AG04450 (cell line): Measurements from ENCODE around the gene PLEKHA5. TPM values are rescaled to one million over a fixed set of nuclear protein-coding genes. Genes with fewer than 3 reads are reported as not detected.
A peak's percentile ranks its signal among the peaks of the same experiment; 100 is the strongest.

ENCODE experiments used
- CTCF ChIA-PET: fragments of 300-600, 350-600 bp; formaldehyde crosslinking; extraction: SDS; loops from one replicate; lab custom pipeline; 2022; ENCODE audit warnings: antibody characterized with exemption, inconsistent platforms; lab: Charles Lee
- POLR2A ChIA-PET: fragments of 350-600 bp; formaldehyde crosslinking; extraction: SDS; loops from one replicate; lab custom pipeline; 2021; ENCODE audit warnings: antibody characterized with exemption, inconsistent platforms; lab: Yijun Ruan, JAX
- DNase-seq: peaks from one replicate; pipeline ENCODE4 v3.0.0-alpha.2; 2011; ENCODE audit warnings: low read depth, low spot score
- H3K27ac ChIP-seq: one replicate; pipeline ENCODE4 v1.5.1; 2012; ENCODE audit warnings: low read depth, low read length, control low read depth
- H3K27me3 ChIP-seq: one replicate; pipeline ENCODE4 v1.6.0; 2012; ENCODE audit warnings: low read length; ENCODE audit not compliant: control insufficient read depth, insufficient read depth
- H3K4me3 ChIP-seq: 2 replicates; pipeline ENCODE4 v1.5.1; 2011; ENCODE audit warnings: mild to moderate bottlenecking, low read depth, low read length, control low read depth
- H3K9me3 ChIP-seq: 2 replicates; pipeline ENCODE4 v1.5.1; 2012; ENCODE audit warnings: low read length; ENCODE audit not compliant: control insufficient read depth, insufficient read depth
- polyA plus RNA-seq: library from polyadenylated mRNA; depleted of rRNA; stranded (reverse); fragments of >200 nt; gene quantifications from 2 replicates; pipeline ENCODE4 v1.2.3, GENCODE V29; 2011
- TF ChIP-seq, protein P1 (sequence below): IDR thresholded peaks from 2 replicates; pipeline ENCODE4 v1.5.1; 2011; ENCODE audit warnings: low read depth, low read length, control low read depth, inconsistent platforms

The PLEKHA5 gene
- polyA plus RNA-seq, 1 experiment: 23.5 TPM

DNA sequence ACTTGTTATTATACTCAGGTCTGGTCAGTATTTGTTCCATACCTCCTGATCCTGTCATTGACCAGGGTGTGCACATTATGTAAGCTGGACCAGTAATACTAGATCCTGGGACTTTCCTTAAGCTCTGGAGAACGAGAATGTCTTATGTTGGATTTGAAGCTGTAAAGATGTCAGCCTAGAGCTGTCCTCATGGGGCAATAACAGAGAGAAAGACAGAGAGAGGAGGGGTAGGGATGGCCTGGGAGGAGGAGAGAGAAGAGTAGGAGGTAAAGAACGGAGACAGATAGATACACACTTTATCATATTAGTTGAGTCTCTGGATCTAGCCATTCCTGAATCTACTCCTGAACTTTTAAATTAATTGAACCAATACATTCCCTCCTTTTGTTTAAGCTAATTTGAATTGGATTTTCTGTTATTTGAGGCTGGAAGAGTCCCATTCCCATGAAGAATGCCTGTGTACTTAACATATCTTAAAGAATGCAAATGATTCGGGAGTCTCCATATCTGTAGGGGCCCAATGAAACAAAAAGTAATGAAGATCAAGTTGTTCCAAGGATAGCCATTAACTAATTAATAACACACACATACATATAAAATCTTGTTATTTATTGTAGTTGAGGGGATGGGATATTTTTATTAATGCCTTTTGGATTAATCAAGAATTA lies 55.9 kb downstream of the PLEKHA5 start:
- no peak for DNase-seq
- Histone ChIP-seq H3K9me3 (no peaks in the 10 kb centered on the region), H3K27ac (no peak overlapping the region), H3K27me3 (no peaks in the 10 kb centered on the region), H3K4me3 (no peak overlapping the region)
- CTCF ChIA-PET: interaction anchor here (0.5 to 2.7 kb wide), 21 partner anchors 10 to 1049 kb away, joined by 3 to 29 read pairs (median 4); no protein-coding TSS in a partner anchor
- TF ChIP-seq, protein P1, sequence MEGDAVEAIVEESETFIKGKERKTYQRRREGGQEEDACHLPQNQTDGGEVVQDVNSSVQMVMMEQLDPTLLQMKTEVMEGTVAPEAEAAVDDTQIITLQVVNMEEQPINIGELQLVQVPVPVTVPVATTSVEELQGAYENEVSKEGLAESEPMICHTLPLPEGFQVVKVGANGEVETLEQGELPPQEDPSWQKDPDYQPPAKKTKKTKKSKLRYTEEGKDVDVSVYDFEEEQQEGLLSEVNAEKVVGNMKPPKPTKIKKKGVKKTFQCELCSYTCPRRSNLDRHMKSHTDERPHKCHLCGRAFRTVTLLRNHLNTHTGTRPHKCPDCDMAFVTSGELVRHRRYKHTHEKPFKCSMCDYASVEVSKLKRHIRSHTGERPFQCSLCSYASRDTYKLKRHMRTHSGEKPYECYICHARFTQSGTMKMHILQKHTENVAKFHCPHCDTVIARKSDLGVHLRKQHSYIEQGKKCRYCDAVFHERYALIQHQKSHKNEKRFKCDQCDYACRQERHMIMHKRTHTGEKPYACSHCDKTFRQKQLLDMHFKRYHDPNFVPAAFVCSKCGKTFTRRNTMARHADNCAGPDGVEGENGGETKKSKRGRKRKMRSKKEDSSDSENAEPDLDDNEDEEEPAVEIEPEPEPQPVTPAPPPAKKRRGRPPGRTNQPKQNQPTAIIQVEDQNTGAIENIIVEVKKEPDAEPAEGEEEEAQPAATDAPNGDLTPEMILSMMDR: no peak
- POLR2A ChIA-PET: no interaction called here

DNA sequence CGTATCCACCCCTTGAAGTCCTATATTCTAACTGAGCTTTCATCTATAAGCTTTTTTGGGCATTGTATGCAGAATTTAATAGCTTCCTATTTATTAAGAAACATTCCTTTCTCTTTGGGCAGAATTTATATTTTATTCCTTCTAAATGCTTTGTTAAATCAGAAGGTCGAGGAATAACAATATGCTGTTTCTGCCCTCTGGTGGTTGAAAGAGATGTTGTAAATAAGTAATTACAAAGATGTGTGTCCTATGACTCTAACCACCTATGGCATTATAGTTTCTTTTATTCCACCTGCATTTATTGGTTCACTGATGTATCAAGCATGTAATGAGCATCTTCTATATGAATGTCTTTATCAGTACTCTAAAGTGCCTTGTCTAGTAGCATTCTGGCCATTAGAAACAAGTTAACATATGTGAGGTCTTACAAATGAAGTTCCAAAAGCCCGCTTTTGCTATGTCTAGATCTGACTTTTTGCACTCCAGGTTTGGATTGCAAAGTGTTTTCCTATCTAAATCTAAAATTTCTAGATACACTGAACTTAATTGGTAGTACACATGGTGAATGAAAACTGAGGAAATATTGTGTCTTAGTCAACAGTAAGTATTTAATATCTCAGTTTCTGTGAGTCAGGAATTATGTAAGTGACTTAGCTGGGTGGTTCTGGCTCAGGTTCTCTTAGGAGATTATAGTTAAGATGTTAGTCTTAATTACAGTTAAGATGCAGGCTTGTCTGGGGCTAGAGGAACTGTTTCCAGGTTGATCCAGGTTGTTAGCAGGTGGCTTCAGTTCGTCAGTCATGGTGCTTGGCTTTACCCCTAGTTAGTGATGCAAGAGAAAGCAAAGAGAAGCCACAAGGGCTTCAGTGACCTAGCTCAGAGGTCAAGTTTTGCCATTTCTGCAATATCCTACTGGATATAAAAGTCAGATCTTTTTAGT lies 57.5 kb downstream of the PLEKHA5 start:
- Histone ChIP-seq H3K9me3 (no peaks in the 10 kb centered on the region), H3K27ac (no peak overlapping the region), H3K27me3 (no peaks in the 10 kb centered on the region), H3K4me3 (no peak overlapping the region)
- ChIA-PET CTCF (interaction anchor here (0.5 to 2.7 kb wide), 74 partner anchors 9 to 1051 kb away, joined by 3 to 29 read pairs (median 4); partner anchors contain the start of gene PIK3C2G), POLR2A (no interaction called here)
- TF ChIP-seq, protein P1: peak; percentile 59
- no peak for DNase-seq

DNA sequence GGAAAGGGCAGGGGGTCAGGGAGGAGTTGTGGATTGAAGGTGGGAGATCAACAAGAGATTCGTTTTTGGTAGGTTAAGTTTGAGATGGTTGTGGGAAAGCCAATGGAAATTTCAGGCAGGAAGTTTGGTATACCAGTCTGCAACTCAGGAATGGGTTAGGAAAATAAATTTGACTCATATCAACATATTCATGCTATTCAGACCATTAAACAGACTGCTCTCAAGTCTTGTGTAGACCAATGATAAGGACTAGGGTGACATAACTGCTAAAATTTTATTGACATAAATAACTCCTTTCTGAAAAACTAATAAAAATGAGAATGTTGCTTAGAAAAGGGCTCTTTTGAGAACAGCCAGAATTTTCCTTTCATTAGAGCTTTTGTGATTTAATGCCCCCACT lies 60.0 kb downstream of the PLEKHA5 start:
- Histone ChIP-seq H3K4me3 (no peak overlapping the region), H3K27ac (no peak overlapping the region), H3K9me3 (no peaks in the 10 kb centered on the region), H3K27me3 (no peaks in the 10 kb centered on the region)
- CTCF ChIA-PET: interaction anchor here (1.4 to 1.9 kb wide), 3 partner anchors 99 to 940 kb away, joined by 5 read pairs; no protein-coding TSS in a partner anchor
- POLR2A ChIA-PET: no interaction called here
- TF ChIP-seq, protein P1: no peak
- no peak for DNase-seq

DNA sequence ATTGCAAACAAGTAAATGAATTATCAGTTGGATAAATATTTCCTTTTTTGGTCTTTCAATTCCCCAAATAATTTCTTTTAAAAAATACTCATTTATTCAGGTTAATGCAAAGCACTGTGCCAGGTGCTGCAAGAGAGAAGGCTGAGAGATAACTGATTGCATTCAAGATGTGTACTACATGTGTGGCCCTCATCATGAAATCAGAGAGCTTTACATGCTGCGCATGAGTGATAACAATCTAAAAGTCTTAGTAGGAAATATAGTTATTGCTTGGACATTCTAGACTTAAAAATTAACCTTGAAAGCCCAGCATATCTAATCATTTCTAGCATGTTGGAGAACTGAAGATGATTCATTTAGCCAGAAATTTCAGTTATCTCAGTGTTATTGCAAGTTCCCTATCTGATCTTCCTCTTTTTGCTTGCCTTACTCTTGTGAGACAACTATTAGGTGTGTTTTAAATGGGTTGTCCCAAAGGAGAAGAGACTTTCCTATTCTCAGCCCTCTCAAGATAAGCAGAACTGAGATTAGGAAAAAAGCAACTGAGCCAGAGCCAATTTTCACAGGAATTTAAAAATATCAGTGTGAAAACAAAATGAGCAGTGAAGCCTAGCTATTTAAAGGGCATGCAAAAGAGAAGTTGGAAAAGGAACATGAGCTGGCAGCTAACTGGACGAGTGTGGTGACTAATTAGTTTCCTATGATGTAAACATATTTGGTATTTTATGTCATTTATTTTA lies 60.9 kb downstream of the PLEKHA5 start:
- DNase-seq: no peak
- TF ChIP-seq, protein P1: no peak
- ChIA-PET CTCF (interaction anchor here (1.4 to 1.9 kb wide), 3 partner anchors 98 to 940 kb away, joined by 5 read pairs; no protein-coding TSS in a partner anchor), POLR2A (no interaction called here)
- Histone ChIP-seq H3K4me3 (no peak overlapping the region), H3K27ac (no peak overlapping the region), H3K27me3 (no peaks in the 10 kb centered on the region), H3K9me3 (no peaks in the 10 kb centered on the region)
